ENCODE results near the gene DHX16.

DHX16 gene

GRCh38 chr6:30611856-30612194 is 61.0 kb downstream of the DHX16 start:
- DNase-seq (ENCODE audit: low read depth) = no peak
- H3K4me3 ChIP-seq (ENCODE audit: control insufficient read depth, low read depth, low read length) = no peak overlapping the region
- no peak for TF ChIP-seq CTCF (conservative IDR thresholded peaks at IDR 0.05; ENCODE audit: control insufficient read depth, insufficient read depth, low read depth, low read length)

- no peak overlapping the region for H3K4me3 ChIP-seq (ENCODE audit: control insufficient read depth, low read depth, low read length)
- DNase-seq (ENCODE audit: low read depth) = no peak
- no peak for TF ChIP-seq CTCF (conservative IDR thresholded peaks at IDR 0.05; ENCODE audit: control insufficient read depth, insufficient read depth, low read depth, low read length)
Measured at GRCh38 chr6:30611150-30611855, 61.5 kb downstream of the DHX16 start.

- H3K4me3 ChIP-seq (ENCODE audit: control insufficient read depth, low read depth, low read length) = no peak overlapping the region
- DNase-seq (ENCODE audit: low read depth) = no peak
- no peak for TF ChIP-seq CTCF (conservative IDR thresholded peaks at IDR 0.05; ENCODE audit: control insufficient read depth, insufficient read depth, low read depth, low read length)
Measured at GRCh38 chr6:30610065-30610464, 62.7 kb downstream of the DHX16 start.

- no peak overlapping the region for H3K4me3 ChIP-seq (ENCODE audit: control insufficient read depth, low read depth, low read length)
- DNase-seq (ENCODE audit: low read depth) = no peak
- TF ChIP-seq CTCF (conservative IDR thresholded peaks at IDR 0.05; ENCODE audit: control insufficient read depth, insufficient read depth, low read depth, low read length) = no peak
Measured at GRCh38 chr6:30603961-30604360, 68.8 kb downstream of the DHX16 start.

Measured in fibroblast of mammary gland (primary cell).